OCI-LY3 (cell line): ENCODE data around the gene SCAF8.

Source experiments
- EZH2phosphoT487 ChIP-seq: fragments of 200-600 bp; shearing (Covaris generic); IDR thresholded peaks from 2 replicates; pipeline ENCODE4 v1.6.1; 2018; ENCODE audit warnings: antibody characterized with exemption, mixed run types, low read depth
- TF ChIP-seq, protein P1 (sequence below): fragments of 200-600, 300-600 bp; sonication (generic); IDR thresholded peaks from 2 replicates; pipeline ENCODE4 v1.5.1; 2014; ENCODE audit warnings: antibody characterized with exemption, low read length, low read depth

GRCh38 chr6:154751011-154751800 is 18.0 kb downstream of the SCAF8 start:
- TF ChIP-seq, protein P1, sequence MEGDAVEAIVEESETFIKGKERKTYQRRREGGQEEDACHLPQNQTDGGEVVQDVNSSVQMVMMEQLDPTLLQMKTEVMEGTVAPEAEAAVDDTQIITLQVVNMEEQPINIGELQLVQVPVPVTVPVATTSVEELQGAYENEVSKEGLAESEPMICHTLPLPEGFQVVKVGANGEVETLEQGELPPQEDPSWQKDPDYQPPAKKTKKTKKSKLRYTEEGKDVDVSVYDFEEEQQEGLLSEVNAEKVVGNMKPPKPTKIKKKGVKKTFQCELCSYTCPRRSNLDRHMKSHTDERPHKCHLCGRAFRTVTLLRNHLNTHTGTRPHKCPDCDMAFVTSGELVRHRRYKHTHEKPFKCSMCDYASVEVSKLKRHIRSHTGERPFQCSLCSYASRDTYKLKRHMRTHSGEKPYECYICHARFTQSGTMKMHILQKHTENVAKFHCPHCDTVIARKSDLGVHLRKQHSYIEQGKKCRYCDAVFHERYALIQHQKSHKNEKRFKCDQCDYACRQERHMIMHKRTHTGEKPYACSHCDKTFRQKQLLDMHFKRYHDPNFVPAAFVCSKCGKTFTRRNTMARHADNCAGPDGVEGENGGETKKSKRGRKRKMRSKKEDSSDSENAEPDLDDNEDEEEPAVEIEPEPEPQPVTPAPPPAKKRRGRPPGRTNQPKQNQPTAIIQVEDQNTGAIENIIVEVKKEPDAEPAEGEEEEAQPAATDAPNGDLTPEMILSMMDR = no peak
- no peak for TF ChIP-seq EZH2phosphoT487
